VCaP (cell line): Measurements from ENCODE around the gene PHC3.

ENCODE experiments used
- H3K27ac ChIP-seq: fragments of 450-650 bp; 2 replicates; pipeline ENCODE4 v1.5.1; 2017
- TF ChIP-seq, protein P1 (sequence below): fragments of 450-650 bp; conservative IDR thresholded peaks from 2 replicates; pipeline ENCODE4 v1.5.1; 2017; ENCODE audit warnings: mild to moderate bottlenecking, moderate library complexity

Gene PHC3, protein sequence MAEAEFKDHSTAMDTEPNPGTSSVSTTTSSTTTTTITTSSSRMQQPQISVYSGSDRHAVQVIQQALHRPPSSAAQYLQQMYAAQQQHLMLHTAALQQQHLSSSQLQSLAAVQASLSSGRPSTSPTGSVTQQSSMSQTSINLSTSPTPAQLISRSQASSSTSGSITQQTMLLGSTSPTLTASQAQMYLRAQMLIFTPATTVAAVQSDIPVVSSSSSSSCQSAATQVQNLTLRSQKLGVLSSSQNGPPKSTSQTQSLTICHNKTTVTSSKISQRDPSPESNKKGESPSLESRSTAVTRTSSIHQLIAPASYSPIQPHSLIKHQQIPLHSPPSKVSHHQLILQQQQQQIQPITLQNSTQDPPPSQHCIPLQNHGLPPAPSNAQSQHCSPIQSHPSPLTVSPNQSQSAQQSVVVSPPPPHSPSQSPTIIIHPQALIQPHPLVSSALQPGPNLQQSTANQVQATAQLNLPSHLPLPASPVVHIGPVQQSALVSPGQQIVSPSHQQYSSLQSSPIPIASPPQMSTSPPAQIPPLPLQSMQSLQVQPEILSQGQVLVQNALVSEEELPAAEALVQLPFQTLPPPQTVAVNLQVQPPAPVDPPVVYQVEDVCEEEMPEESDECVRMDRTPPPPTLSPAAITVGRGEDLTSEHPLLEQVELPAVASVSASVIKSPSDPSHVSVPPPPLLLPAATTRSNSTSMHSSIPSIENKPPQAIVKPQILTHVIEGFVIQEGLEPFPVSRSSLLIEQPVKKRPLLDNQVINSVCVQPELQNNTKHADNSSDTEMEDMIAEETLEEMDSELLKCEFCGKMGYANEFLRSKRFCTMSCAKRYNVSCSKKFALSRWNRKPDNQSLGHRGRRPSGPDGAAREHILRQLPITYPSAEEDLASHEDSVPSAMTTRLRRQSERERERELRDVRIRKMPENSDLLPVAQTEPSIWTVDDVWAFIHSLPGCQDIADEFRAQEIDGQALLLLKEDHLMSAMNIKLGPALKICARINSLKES

DNA sequence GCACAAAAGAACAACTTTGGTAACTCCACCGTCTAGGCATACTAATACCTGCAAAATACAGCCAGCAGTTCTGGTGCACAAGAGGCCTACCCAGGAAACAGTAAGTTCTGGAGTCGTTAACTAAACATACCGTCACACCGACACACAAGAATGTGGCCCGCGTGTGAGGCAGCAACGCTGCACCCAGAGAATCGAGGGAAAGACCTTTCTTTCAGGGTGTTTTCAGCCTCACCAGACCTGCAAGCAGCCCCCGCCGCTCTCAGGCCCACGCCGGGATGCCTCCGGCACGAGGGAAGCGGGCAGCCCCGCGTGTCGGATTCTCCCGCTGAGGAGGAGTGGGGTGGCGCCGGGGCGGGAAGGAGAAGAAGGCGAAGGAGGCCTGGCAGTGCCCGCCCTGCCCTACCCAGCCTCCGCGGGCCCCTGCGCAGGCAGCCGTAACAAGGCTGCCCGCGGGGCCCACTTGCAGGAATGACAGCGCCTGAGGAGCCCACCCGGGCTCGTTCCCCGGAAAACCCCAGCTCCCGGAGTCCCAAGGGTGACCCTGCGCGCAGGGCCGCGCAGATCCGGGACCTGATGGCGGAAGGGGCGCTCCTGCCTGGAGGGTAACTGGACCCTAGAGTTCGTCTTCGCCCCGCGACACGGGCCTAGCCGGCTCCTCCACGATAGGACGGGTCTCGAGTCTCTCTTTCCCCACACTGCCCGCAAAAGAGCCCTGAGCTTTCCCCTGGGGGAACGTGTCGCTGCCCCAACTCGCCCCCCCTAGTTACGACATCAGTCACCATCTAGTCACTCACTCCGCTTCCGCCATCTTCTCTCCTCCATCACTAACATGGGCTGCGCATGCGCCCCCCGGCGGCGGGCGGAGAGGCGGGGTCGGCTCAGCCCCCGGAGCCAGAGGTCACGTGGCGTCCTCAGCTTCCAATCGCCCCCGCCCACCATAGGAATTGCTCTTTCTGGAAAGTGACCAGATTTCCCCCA lies at the start of gene PHC3:
PHC3 (minus strand) TSS at position 826 of the 978 bp plus-strand sequence; CDS start at position 808, 18 bp downstream.
- TF ChIP-seq, protein P1, sequence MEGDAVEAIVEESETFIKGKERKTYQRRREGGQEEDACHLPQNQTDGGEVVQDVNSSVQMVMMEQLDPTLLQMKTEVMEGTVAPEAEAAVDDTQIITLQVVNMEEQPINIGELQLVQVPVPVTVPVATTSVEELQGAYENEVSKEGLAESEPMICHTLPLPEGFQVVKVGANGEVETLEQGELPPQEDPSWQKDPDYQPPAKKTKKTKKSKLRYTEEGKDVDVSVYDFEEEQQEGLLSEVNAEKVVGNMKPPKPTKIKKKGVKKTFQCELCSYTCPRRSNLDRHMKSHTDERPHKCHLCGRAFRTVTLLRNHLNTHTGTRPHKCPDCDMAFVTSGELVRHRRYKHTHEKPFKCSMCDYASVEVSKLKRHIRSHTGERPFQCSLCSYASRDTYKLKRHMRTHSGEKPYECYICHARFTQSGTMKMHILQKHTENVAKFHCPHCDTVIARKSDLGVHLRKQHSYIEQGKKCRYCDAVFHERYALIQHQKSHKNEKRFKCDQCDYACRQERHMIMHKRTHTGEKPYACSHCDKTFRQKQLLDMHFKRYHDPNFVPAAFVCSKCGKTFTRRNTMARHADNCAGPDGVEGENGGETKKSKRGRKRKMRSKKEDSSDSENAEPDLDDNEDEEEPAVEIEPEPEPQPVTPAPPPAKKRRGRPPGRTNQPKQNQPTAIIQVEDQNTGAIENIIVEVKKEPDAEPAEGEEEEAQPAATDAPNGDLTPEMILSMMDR, result no peak
- peak within 1 kb of the TSS; percentile 93 for H3K27ac ChIP-seq

DNA sequence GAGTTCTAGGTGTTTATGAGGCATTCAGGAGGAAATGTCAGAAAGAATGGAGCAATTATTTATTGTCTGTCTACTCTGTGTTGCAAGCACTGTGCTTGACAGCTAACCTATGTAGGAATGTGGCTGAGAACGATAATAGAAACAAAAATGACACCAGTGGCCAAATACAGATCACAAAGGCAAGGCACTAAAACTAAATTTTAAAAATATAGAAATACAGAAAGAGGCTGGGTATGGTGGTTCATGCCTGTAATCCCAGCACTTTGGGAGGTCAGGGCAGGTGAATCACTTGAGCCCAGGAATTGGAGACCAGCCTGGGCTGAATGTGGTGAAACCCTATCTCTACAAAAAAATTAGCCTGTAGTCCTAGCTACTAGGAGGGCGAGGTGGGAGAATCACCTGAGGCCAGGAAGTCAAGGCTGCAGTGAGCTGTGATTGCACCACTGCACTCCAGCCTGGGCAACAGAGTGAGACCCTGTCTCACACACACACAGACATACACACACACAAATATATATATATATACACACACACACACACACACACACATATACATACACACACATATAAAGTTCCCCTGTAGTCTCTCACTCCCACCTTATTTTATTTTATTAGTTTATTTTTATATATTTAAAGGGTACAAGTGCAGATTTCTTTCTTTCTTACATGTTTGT lies 46.7 kb upstream of the PHC3 start:
- TF ChIP-seq, protein P1, result no peak
- no peak overlapping the region for H3K27ac ChIP-seq

DNA sequence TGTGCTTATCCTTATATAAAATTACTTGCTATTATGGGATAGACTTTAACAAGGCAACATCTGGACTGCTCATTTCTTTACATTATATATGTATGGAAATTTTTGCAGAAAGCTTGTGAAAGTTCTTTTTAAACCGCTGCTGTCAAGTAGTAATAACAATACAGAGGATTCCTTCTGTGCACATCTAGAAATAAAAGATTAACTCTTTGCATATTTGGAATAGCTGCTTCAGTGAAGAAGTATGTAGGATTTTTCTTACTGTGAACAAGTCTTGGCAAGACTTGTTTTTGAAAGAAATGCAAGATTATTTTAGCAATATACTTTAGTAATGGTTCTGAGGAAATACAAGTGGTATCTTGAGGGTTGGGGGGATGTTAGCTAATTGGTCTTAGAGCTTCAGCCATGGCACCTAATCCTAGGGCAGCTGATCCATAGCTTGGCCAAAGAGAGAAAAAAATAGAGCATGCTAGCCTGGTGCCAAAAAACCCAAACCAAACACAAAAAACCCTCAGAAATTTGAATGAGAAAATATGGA lies 45.0 kb upstream of the PHC3 start:
- TF ChIP-seq, protein P1, result no peak
- H3K27ac ChIP-seq, result no peak overlapping the region

DNA sequence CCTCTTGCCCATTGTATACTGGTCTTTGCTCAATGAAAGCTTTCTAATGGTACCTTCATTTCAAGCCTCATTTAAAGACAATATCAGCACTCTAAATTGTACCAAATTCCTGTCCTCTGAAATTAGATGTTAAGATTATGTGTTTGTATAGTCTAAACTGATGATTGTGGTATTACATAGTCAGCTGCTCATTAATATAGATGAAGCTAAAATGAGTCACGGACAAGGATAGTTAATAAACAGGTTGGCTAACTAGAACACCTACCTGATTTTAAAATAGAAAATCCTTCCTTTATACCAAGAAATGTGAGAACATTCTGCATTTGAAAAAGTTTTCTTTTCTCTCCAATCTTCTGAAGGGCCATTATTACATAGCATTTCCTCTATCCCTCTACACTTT lies 43.6 kb upstream of the PHC3 start:
- TF ChIP-seq, protein P1, result no peak
- H3K27ac ChIP-seq, result no peak overlapping the region; the same call in 1 of the 2 replicates

DNA sequence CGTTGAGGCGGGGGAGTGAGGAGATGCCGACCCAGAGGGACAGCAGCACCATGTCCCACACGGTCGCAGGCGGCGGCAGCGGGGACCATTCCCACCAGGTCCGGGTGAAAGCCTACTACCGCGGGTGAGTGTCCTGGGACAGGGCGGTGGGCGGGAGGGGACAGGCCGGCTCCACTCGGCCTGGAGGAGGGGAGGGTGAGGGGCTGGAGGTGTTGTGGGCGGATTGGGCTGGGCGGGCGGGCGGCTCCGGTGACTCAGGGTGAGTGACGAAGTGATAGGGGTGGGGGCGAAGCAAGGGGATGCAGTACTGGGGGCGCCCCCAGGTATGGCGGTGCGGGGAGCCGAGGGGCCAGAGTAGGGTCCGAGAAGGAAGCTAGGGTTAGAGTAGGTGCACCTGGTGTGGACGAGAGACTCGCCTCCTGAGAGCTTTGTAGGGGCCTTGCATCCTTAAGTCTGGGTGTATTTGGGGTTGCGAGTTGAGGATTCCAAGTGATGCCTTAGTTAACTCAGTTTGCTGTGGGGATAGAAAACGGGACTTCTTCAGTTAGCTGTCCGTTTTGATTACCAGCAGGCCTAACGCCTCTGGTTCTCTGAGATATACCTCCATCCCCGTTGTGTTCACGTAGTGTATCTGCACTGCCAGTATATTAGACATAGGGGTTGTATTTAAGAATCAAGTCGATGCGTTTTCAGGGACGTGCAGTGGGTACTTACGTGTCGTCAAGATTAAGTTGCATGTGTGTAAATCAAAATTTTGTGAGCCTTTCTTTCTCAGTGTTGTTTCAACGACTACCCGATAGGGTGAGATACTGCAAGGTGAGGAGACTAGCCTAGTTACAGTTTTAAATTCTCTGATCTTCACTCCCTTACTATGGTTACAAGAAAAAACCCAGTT lies 41.4 kb upstream of the PHC3 start:
- TF ChIP-seq, protein P1, result peak; percentile 18; the same call in 1 of the 2 replicates
- peak overlapping the region; percentile 93 for H3K27ac ChIP-seq
